ENCODE results near the gene SUSD6. TPM values are rescaled to one million over a fixed set of nuclear protein-coding genes. Genes with fewer than 3 reads are reported as not detected.

SUSD6 gene
- total and polyA plus RNA-seq, 2 experiments from 2014 or later: 15.7 to 28.4 TPM

GRCh38 chr14:69700575-69700974 lies 89.2 kb downstream of the SUSD6 start:
- WGBS (ENCODE audit: low lambda C conversion rate, missing lambda C conversion rate): 91% methylated on average over 2 of the region's 2 CpGs
- Histone ChIP-seq H3K9me2 (replicated peaks; ENCODE audit: insufficient read depth) (no peaks in the 10 kb centered on the region), H3K27me3 (no peaks in the 10 kb centered on the region), H3K79me2 (peaks cover 74% of the 10 kb centered on the region), H3K4me2 (no peak overlapping the region), H3K9me3 (ENCODE audit: low read depth) (no peaks in the 10 kb centered on the region), H2AFZ (no peak overlapping the region), H4K20me1 (ENCODE audit: insufficient read depth, poor library complexity, severe bottlenecking) (peaks cover 13% of the 10 kb centered on the region), H3K27ac (no peak overlapping the region), H3K4me3 (no peak overlapping the region), H3K36me3 (replicated peaks; ENCODE audit: insufficient read depth, low read depth) (no peaks in the 10 kb centered on the region), H3K4me1 (ENCODE audit: insufficient read depth) (peaks cover 23% of the 10 kb centered on the region)
- TF ChIP-seq CTCF (IDR thresholded peaks at IDR 0.05; ENCODE audit: poor library complexity) (no peak), EZH2phosphoT487 (IDR thresholded peaks at IDR 0.05; ENCODE audit: low read depth, severe bottlenecking, unreplicated experiment) (no peak), EZH2 (IDR thresholded peaks at IDR 0.05; ENCODE audit: borderline replicate concordance) (no peak)
- no peak for DNase-seq (ENCODE audit: low spot score)

- Histone ChIP-seq H3K4me2 (no peak overlapping the region), H4K20me1 (ENCODE audit: insufficient read depth, poor library complexity, severe bottlenecking) (peaks cover 13% of the 10 kb centered on the region), H3K4me1 (ENCODE audit: insufficient read depth) (peaks cover 16% of the 10 kb centered on the region), H3K36me3 (replicated peaks; ENCODE audit: insufficient read depth, low read depth) (no peaks in the 10 kb centered on the region), H2AFZ (no peak overlapping the region), H3K4me3 (no peak overlapping the region), H3K27me3 (no peaks in the 10 kb centered on the region), H3K9me3 (ENCODE audit: low read depth) (no peaks in the 10 kb centered on the region), H3K79me2 (peaks cover 72% of the 10 kb centered on the region), H3K27ac (no peak overlapping the region), H3K9me2 (replicated peaks; ENCODE audit: insufficient read depth) (no peaks in the 10 kb centered on the region)
- DNase-seq (ENCODE audit: low spot score): no peak
- TF ChIP-seq EZH2 (IDR thresholded peaks at IDR 0.05; ENCODE audit: borderline replicate concordance) (no peak), EZH2phosphoT487 (IDR thresholded peaks at IDR 0.05; ENCODE audit: low read depth, severe bottlenecking, unreplicated experiment) (no peak), CTCF (IDR thresholded peaks at IDR 0.05; ENCODE audit: poor library complexity) (no peak)
- 86% methylated on average over 4 of the region's 4 CpGs for WGBS (ENCODE audit: low lambda C conversion rate, missing lambda C conversion rate)
Measured at GRCh38 chr14:69701291-69701690, 89.9 kb downstream of the SUSD6 start.

- 82% methylated on average over 3 of the region's 3 CpGs for WGBS (ENCODE audit: low lambda C conversion rate, missing lambda C conversion rate)
- no peaks in the 10 kb centered on the region for H3K36me3 ChIP-seq (replicated peaks; ENCODE audit: insufficient read depth, low read depth)
- peaks cover 10% of the 10 kb centered on the region for H3K4me1 ChIP-seq (ENCODE audit: insufficient read depth)
- no peaks in the 10 kb centered on the region for H3K9me3 ChIP-seq (ENCODE audit: low read depth)
- H3K4me3 ChIP-seq: no peak overlapping the region
- no peak overlapping the region for H3K4me2 ChIP-seq
- H3K27ac ChIP-seq: no peak overlapping the region
- TF ChIP-seq CTCF (IDR thresholded peaks at IDR 0.05; ENCODE audit: poor library complexity) (no peak), EZH2 (IDR thresholded peaks at IDR 0.05; ENCODE audit: borderline replicate concordance) (no peak), EZH2phosphoT487 (IDR thresholded peaks at IDR 0.05; ENCODE audit: low read depth, severe bottlenecking, unreplicated experiment) (no peak)
- H2AFZ ChIP-seq: no peak overlapping the region
- peaks cover 67% of the 10 kb centered on the region for H3K79me2 ChIP-seq
- no peak for DNase-seq (ENCODE audit: low spot score)
- H4K20me1 ChIP-seq (ENCODE audit: insufficient read depth, poor library complexity, severe bottlenecking): peaks cover 13% of the 10 kb centered on the region
- no peaks in the 10 kb centered on the region for H3K27me3 ChIP-seq
- no peaks in the 10 kb centered on the region for H3K9me2 ChIP-seq (replicated peaks; ENCODE audit: insufficient read depth)
Measured at GRCh38 chr14:69701857-69702256, 90.5 kb downstream of the SUSD6 start.
